HEK293 (cell line): Measurements from ENCODE around the gene ENTREP1.

ENCODE experiments used
- CTCF ChIP-seq: fragments of 450-650 bp; formaldehyde crosslinking; IDR thresholded peaks from 2 replicates; pipeline ENCODE4 v1.5.1; 2016; ENCODE audit warnings: missing biosample characterization, missing genetic modification characterization
- YY1 ChIP-seq: fragments of 450-650 bp; formaldehyde crosslinking; IDR thresholded peaks from 2 replicates; pipeline ENCODE4 v1.5.1; 2018; ENCODE audit warnings: missing biosample characterization, missing genetic modification characterization
- ZNF266 ChIP-seq: fragments of 450-650 bp; formaldehyde crosslinking; IDR thresholded peaks from 2 replicates; pipeline ENCODE4 v1.5.1; 2016; ENCODE audit warnings: missing biosample characterization, missing genetic modification characterization, low read depth
- ZNF350 ChIP-seq: fragments of 450-650 bp; formaldehyde crosslinking; IDR thresholded peaks from 2 replicates; pipeline ENCODE4 v1.5.0; 2017; ENCODE audit warnings: missing biosample characterization, mild to moderate bottlenecking, missing genetic modification characterization
- ZSCAN5A ChIP-seq: fragments of 450-650 bp; formaldehyde crosslinking; IDR thresholded peaks from 2 replicates; pipeline ENCODE4 v1.5.1; 2016; ENCODE audit warnings: missing biosample characterization, missing genetic modification characterization

- TF ChIP-seq YY1 (tag by site-specific recombination) = no peak
- no peak for TF ChIP-seq ZNF266 (tag by site-specific recombination)
- no peak for TF ChIP-seq ZSCAN5A (tag by site-specific recombination)
- no peak for TF ChIP-seq CTCF (tag by site-specific recombination)
- TF ChIP-seq ZNF350 = no peak
Observed at GRCh38 chr9:69371001-69371400, 46.0 kb downstream of the ENTREP1 start.
